ENCODE data around the gene MARS1.
A peak's percentile ranks its signal among the peaks of the same experiment; 100 is the strongest.

MARS1 gene

GRCh38 chr12:57473392-57473791 lies 14.5 kb upstream of the MARS1 start:
- DNase-seq (ENCODE audit: low read depth) = no peak

- DNase-seq (ENCODE audit: low read depth) = no peak
Measured at GRCh38 chr12:57473886-57474285, 14.0 kb upstream of the MARS1 start.

GRCh38 chr12:57474430-57474829 lies 13.4 kb upstream of the MARS1 start:
- DNase-seq (ENCODE audit: low read depth) = no peak

- no peak for DNase-seq (ENCODE audit: low read depth)
Measured at GRCh38 chr12:57474862-57475261, 13.0 kb upstream of the MARS1 start.

- no peak for DNase-seq (ENCODE audit: low read depth)
Measured at GRCh38 chr12:57475271-57476161, 12.4 kb upstream of the MARS1 start.

GRCh38 chr12:57476162-57476992 lies 11.5 kb upstream of the MARS1 start:
- no peak for DNase-seq (ENCODE audit: low read depth)

GRCh38 chr12:57476993-57477709 lies 10.7 kb upstream of the MARS1 start:
- no peak for DNase-seq (ENCODE audit: low read depth)

GRCh38 chr12:57477710-57478681 lies 9.9 kb upstream of the MARS1 start:
- DNase-seq (ENCODE audit: low read depth) = peak; percentile 53

- DNase-seq (ENCODE audit: low read depth) = no peak
Measured at GRCh38 chr12:57479043-57479375, 8.9 kb upstream of the MARS1 start.

- DNase-seq (ENCODE audit: low read depth) = peak; percentile 42
Measured at GRCh38 chr12:57479376-57480115, 8.3 kb upstream of the MARS1 start, which contains the start of gene ARHGAP9. Gene ARHGAP9 (minus strand): TSS chr12:57479866. CDS start chr12:57479406, 460 bp downstream.

GRCh38 chr12:57481671-57482070 lies 6.2 kb upstream of the MARS1 start:
- DNase-seq (ENCODE audit: low read depth) = no peak

- peak; percentile 82 for DNase-seq (ENCODE audit: low read depth)
Measured at GRCh38 chr12:57483466-57483865, 4.4 kb upstream of the MARS1 start.

- DNase-seq (ENCODE audit: low read depth) = no peak
Measured at GRCh38 chr12:57485695-57486094, 2.2 kb upstream of the MARS1 start.

- DNase-seq (ENCODE audit: low read depth) = no peak
Measured at GRCh38 chr12:57487055-57487596, 742 bp upstream of the MARS1 start.

GRCh38 chr12:57488402-57489156 lies 711 bp downstream of the MARS1 start:
- DNase-seq (ENCODE audit: low read depth) = peak; percentile 45

- peak; percentile 41 for DNase-seq (ENCODE audit: low read depth)
Measured at GRCh38 chr12:57489157-57489641, 1.3 kb downstream of the MARS1 start.

- DNase-seq (ENCODE audit: low read depth) = no peak
Measured at GRCh38 chr12:57490126-57490525, 2.3 kb downstream of the MARS1 start.

- DNase-seq (ENCODE audit: low read depth) = no peak
Measured at GRCh38 chr12:57491393-57492280, 3.8 kb downstream of the MARS1 start.

All from iris pigment epithelial cell (primary cell).